Left cardiac atrium (tissue), 4 donors: ENCODE measurements around the gene C1orf210. TPM values are rescaled to one million over a fixed set of nuclear protein-coding genes. Genes with fewer than 3 reads are reported as not detected.
A peak's percentile ranks its signal among the peaks of the same experiment; 100 is the strongest.

Source experiments
- ATAC-seq, 2 donors: fragments of 200-7000 bp; cut with Tn5 transposase; one replicate each; pipeline ENCODE4 v1.9.1; 2020; ENCODE audit warnings: mild to moderate bottlenecking in 2 of 2, moderate library complexity in 2 of 2
- DNase-seq: peaks from one replicate; pipeline ENCODE4 v3.0.0-alpha.2; 2020
- intact Hi-C, 2 donors: fragments of 100-400 bp; cut with DNase I; formaldehyde crosslinking; loops; one replicate each; pipeline versions ENCODE4 v1.14.1 to v1.15.1; 2022 to 2023
- total RNA-seq, 2 donors: library from RNA; stranded (reverse); fragmentation: NEBNext Ultra II Directional; extraction: Animal tissue kit (Norgen Biotek cat#: 25700); gene quantifications; one replicate each; pipeline ENCODE4 v1.2.1, GENCODE V29; 2021
- donor health status: DM: no; HTN: yes; CAD: no.
- donor health status: DM: no; HTN: yes; CAD: no; lungs with severe emphysema.
- donor health status: DM: yes; HTN: yes; CAD: no.
- donor health status: Dilated cardiomyopathy.

Gene C1orf210
- total RNA-seq, 2 donors from 2014 or later: not detected

- ATAC-seq (no peak), DNase-seq (no peak)
- intact Hi-C loops: no loop called here
Measured at GRCh38 chr1:43313771-43314170, 28.4 kb upstream of the C1orf210 start.

GRCh38 chr1:43312663-43313515 is 27.5 kb upstream of the C1orf210 start:
- ATAC-seq (no peak), DNase-seq (no peak)
- intact Hi-C loops: no loop called here

- DNase-seq (no peak), ATAC-seq (no peak)
- intact Hi-C loops: no loop called here
Measured at GRCh38 chr1:43312212-43312623, 26.8 kb upstream of the C1orf210 start.

GRCh38 chr1:43311521-43311920 is 26.1 kb upstream of the C1orf210 start:
- intact Hi-C loops: no loop called here
- ATAC-seq (no peak), DNase-seq (no peak)

GRCh38 chr1:43309405-43310025 is 24.1 kb upstream of the C1orf210 start:
- ATAC-seq (no peak), DNase-seq (no peak)
- intact Hi-C loops: no loop called here

- ATAC-seq (no peak), DNase-seq (peak; percentile 12)
- intact Hi-C loops: no loop called here
Measured at GRCh38 chr1:43308635-43309404, 23.4 kb upstream of the C1orf210 start.

- peak; percentile 18 for DNase-seq
- intact Hi-C loops: no loop called here
- no peak for ATAC-seq
Measured at GRCh38 chr1:43307458-43308158, 22.2 kb upstream of the C1orf210 start.

GRCh38 chr1:43306688-43307457 is 21.5 kb upstream of the C1orf210 start:
- intact Hi-C loops: no loop called here
- no peak for ATAC-seq
- peak; percentile 25 for DNase-seq

GRCh38 chr1:43305926-43306687 is 20.7 kb upstream of the C1orf210 start:
- ATAC-seq (no peak), DNase-seq (peak; percentile 12)
- intact Hi-C loops: no loop called here

- intact Hi-C loops: no loop called here
- ATAC-seq: no peak
- DNase-seq: peak; percentile 8
Measured at GRCh38 chr1:43305461-43305860, 20.1 kb upstream of the C1orf210 start.

GRCh38 chr1:43304771-43305300 is 19.5 kb upstream of the C1orf210 start:
- intact Hi-C loops: loop anchor here in 1 of 2 donors (5.0 kb wide), 1 partner anchor 68 kb away; no protein-coding TSS in a partner anchor
- ATAC-seq (no peak), DNase-seq (peak; percentile 30)

- intact Hi-C loops: loop anchor here in 1 of 2 donors (5.0 kb wide), 1 partner anchor 67 kb away; no protein-coding TSS in a partner anchor
- ATAC-seq: peak in 1 of 2 donors; percentile 24
- DNase-seq: peak; percentile 20
Measured at GRCh38 chr1:43304314-43304681, 18.9 kb upstream of the C1orf210 start.

- DNase-seq (peak; percentile 19), ATAC-seq (peak in 1 of 2 donors; percentile 22)
- intact Hi-C loops: loop anchor here in 1 of 2 donors (5.0 kb wide), 1 partner anchor 66 kb away; no protein-coding TSS in a partner anchor
Measured at GRCh38 chr1:43303471-43304313, 18.3 kb upstream of the C1orf210 start.

GRCh38 chr1:43302721-43303470 is 17.5 kb upstream of the C1orf210 start:
- DNase-seq: peak; percentile 6
- intact Hi-C loops: loop anchor here in 1 of 2 donors (5.0 kb wide), 1 partner anchor 66 kb away; no protein-coding TSS in a partner anchor
- no peak for ATAC-seq

GRCh38 chr1:43302201-43302600 is 16.8 kb upstream of the C1orf210 start:
- ATAC-seq: peak in 1 of 2 donors; percentile 43
- intact Hi-C loops: loop anchor here in 1 of 2 donors (5.0 kb wide), 1 partner anchor 65 kb away; no protein-coding TSS in a partner anchor
- DNase-seq: peak; percentile 9
